Sigmoid colon (tissue), 7 donors: ENCODE measurements around the gene GRID1. TPM values are rescaled to one million over a fixed set of nuclear protein-coding genes. Genes with fewer than 3 reads are reported as not detected.

Experiments used
- DNase-seq: peaks from one replicate; pipeline ENCODE4 v3.0.0-alpha.2; 2019
- H3K27ac ChIP-seq, 4 donors: fragments of 200-600 bp; sonication (generic); one replicate each; pipeline ENCODE4 v1.5.1; 2016 to 2019; ENCODE audit warnings: mild to moderate bottlenecking in 1 of 4
- H3K27me3 ChIP-seq, 3 donors: fragments of 200-600 bp; sonication (generic); one replicate each; pipeline ENCODE4 v1.5.1; 2019; ENCODE audit warnings: mild to moderate bottlenecking in 1 of 3
- H3K36me3 ChIP-seq, 4 donors: fragments of 200-600 bp; sonication (generic); one replicate each; pipeline ENCODE4 v1.5.1; 2016 to 2019
- H3K4me1 ChIP-seq, 4 donors: fragments of 200-600 bp; sonication (generic); one replicate each; pipeline ENCODE4 v1.5.1; 2017 to 2019
- H3K4me3 ChIP-seq, 4 donors: fragments of 200-600 bp; sonication (generic); one replicate each; pipeline ENCODE4 v1.5.1; 2017 to 2019; ENCODE audit warnings: mild to moderate bottlenecking in 2 of 4, moderate library complexity in 1 of 4
- H3K9me3 ChIP-seq, 4 donors: fragments of 200-600 bp in 3 of 4; sonication (generic) in 3 of 4; one replicate each; pipeline versions ENCODE4 v1.5.1 to v1.6.1; 2013 to 2019
- CTCF ChIP-seq, 4 experiments: fragments of 450-650 bp in 3 of 4; fragments of 200-600 bp in 1 of 4; IDR thresholded peaks; one replicate each; pipeline ENCODE4 v1.5.1; 2016 to 2019; ENCODE audit warnings: antibody characterized with exemption in 4 of 4, mild to moderate bottlenecking in 3 of 4, moderate library complexity in 2 of 4
- EP300 ChIP-seq, 4 donors: sonication (generic); formaldehyde crosslinking; IDR thresholded peaks; one replicate each; pipeline ENCODE4 v1.6.1; 2017; ENCODE audit warnings: antibody characterized with exemption in 4 of 4
- POLR2A ChIP-seq, 2 donors: fragments of 450-650 bp; IDR thresholded peaks; one replicate each; pipeline ENCODE4 v1.6.1; 2016; ENCODE audit warnings: antibody characterized with exemption in 2 of 2, mild to moderate bottlenecking in 2 of 2, moderate library complexity in 2 of 2
- POLR2AphosphoS5 ChIP-seq, 4 donors: sonication (generic); formaldehyde crosslinking; IDR thresholded peaks; one replicate each; pipeline ENCODE4 v1.6.1; 2017; ENCODE audit warnings: antibody characterized with exemption in 4 of 4
- WGBS, 2 donors: extraction: QIAGEN DNeasy Blood & Tissue Kit; methylation state at CpG; one replicate each; pipeline ENCODE4 v1.1.7; 2013; 5-methylcytosine and 5-hydroxymethylcytosine counted together
- intact Hi-C: fragments of 100-400 bp; cut with DNase I; formaldehyde crosslinking; loops from one replicate; pipeline ENCODE4 v1.15.1; 2023
- polyA plus RNA-seq, 3 donors: library from polyadenylated mRNA; stranded (reverse); fragments of 200-250 nt; gene quantifications; one replicate each; pipeline ENCODE4 v1.2.3, GENCODE V29; 2013
- total RNA-seq, 4 donors: library from RNA; depleted of rRNA; stranded (reverse); fragments of >200 nt; gene quantifications; one replicate each; pipeline ENCODE4 v1.1.0, GENCODE V29; 2016
- donor health status: healthy with polysubstance abuse.
- donor health status: Bipolar disorder and iron deficiency.
- donor health status: healthy.

The GRID1 gene
- total and polyA plus RNA-seq, 7 donors = 0.66 to 4.7 (median 1.1) TPM; not detected in 2

- Histone ChIP-seq H3K9me3 (no peaks in the 10 kb centered on the region), H3K4me3 (no peak overlapping the region), H3K4me1 (no peaks in the 10 kb centered on the region), H3K27ac (no peak overlapping the region), H3K27me3 (no peaks in the 10 kb centered on the region), H3K36me3 (no peaks in the 10 kb centered on the region)
- 75 to 91% methylated on average over 3 of the region's 3 CpGs for WGBS, 2 donors
- no peak for DNase-seq
- intact Hi-C loops = no loop called here
- TF ChIP-seq POLR2AphosphoS5 (IDR thresholded peaks at IDR 0.05) (no peak), CTCF (IDR thresholded peaks at IDR 0.05) (no peak), EP300 (IDR thresholded peaks at IDR 0.05) (no peak), POLR2A (IDR thresholded peaks at IDR 0.05) (no peak)
Measured at GRCh38 chr10:86090807-86091206, 275.8 kb downstream of the GRID1 start.

GRCh38 chr10:86087716-86088115 lies 278.9 kb downstream of the GRID1 start:
- no peak overlapping the region for H3K27ac ChIP-seq
- H3K27me3 ChIP-seq = no peaks in the 10 kb centered on the region
- DNase-seq = no peak
- 61 to 73% methylated on average over 9 of the region's 9 CpGs for WGBS, 2 donors
- H3K9me3 ChIP-seq = no peaks in the 10 kb centered on the region
- no peaks in the 10 kb centered on the region for H3K36me3 ChIP-seq
- intact Hi-C loops = no loop called here
- no peaks in the 10 kb centered on the region for H3K4me1 ChIP-seq
- TF ChIP-seq CTCF (IDR thresholded peaks at IDR 0.05) (no peak), POLR2AphosphoS5 (IDR thresholded peaks at IDR 0.05) (no peak), POLR2A (IDR thresholded peaks at IDR 0.05) (no peak), EP300 (IDR thresholded peaks at IDR 0.05) (no peak)
- no peak overlapping the region for H3K4me3 ChIP-seq

- no peak for TF ChIP-seq CTCF (IDR thresholded peaks at IDR 0.05)
- no peak for TF ChIP-seq EP300 (IDR thresholded peaks at IDR 0.05)
- no peak for TF ChIP-seq POLR2AphosphoS5 (IDR thresholded peaks at IDR 0.05)
- TF ChIP-seq POLR2A (IDR thresholded peaks at IDR 0.05) = no peak
- Histone ChIP-seq H3K27me3 (no peaks in the 10 kb centered on the region), H3K4me1 (no peaks in the 10 kb centered on the region), H3K36me3 (no peaks in the 10 kb centered on the region), H3K4me3 (no peak overlapping the region), H3K9me3 (no peaks in the 10 kb centered on the region), H3K27ac (no peak overlapping the region)
- intact Hi-C loops = no loop called here
- 74 to 92% methylated on average over 4 of the region's 4 CpGs for WGBS, 2 donors
- no peak for DNase-seq
Measured at GRCh38 chr10:86086418-86086817, 280.2 kb downstream of the GRID1 start.

GRCh38 chr10:86085686-86086085 lies 280.9 kb downstream of the GRID1 start:
- intact Hi-C loops = no loop called here
- Histone ChIP-seq H3K36me3 (no peaks in the 10 kb centered on the region), H3K4me3 (no peak overlapping the region), H3K9me3 (no peaks in the 10 kb centered on the region), H3K4me1 (no peaks in the 10 kb centered on the region), H3K27ac (no peak overlapping the region), H3K27me3 (no peaks in the 10 kb centered on the region)
- 75 to 85% methylated on average over 5 of the region's 5 CpGs for WGBS, 2 donors
- TF ChIP-seq POLR2AphosphoS5 (IDR thresholded peaks at IDR 0.05) = no peak
- no peak for TF ChIP-seq CTCF (IDR thresholded peaks at IDR 0.05)
- TF ChIP-seq EP300 (IDR thresholded peaks at IDR 0.05) = no peak
- no peak for TF ChIP-seq POLR2A (IDR thresholded peaks at IDR 0.05)
- peak; percentile 37 for DNase-seq

- peak; percentile 35 for DNase-seq
- no peaks in the 10 kb centered on the region for H3K9me3 ChIP-seq
- no peaks in the 10 kb centered on the region for H3K36me3 ChIP-seq
- H3K4me3 ChIP-seq = no peak overlapping the region
- H3K27ac ChIP-seq = no peak overlapping the region
- intact Hi-C loops = no loop called here
- TF ChIP-seq POLR2AphosphoS5 (IDR thresholded peaks at IDR 0.05) = no peak
- TF ChIP-seq EP300 (IDR thresholded peaks at IDR 0.05) = no peak
- no peak for TF ChIP-seq CTCF (IDR thresholded peaks at IDR 0.05)
- TF ChIP-seq POLR2A (IDR thresholded peaks at IDR 0.05) = no peak
- no peaks in the 10 kb centered on the region for H3K4me1 ChIP-seq
- H3K27me3 ChIP-seq = no peaks in the 10 kb centered on the region
- 67 to 81% methylated on average over 8 of the region's 8 CpGs for WGBS, 2 donors
Measured at GRCh38 chr10:86085136-86085535, 281.5 kb downstream of the GRID1 start.
